Activated T-cell treated with anti-CD3 and anti-CD28 coated beads, Interleukin-2, amount 50 U/mL, for 72 hours (primary cell): ENCODE results near the gene BRAT1. TPM values are rescaled to one million over a fixed set of nuclear protein-coding genes. Genes with fewer than 3 reads are reported as not detected.

Experiments used
- ATAC-seq, 2 donors: fragments of 150-1000 bp; cut with Tn5 transposase; replicated peaks in 1 of 2; 2 replicates each; pipeline ENCODE4 v1.10.0; 2021; ENCODE audit warnings: moderate library complexity in 2 of 2, mild to moderate bottlenecking in 1 of 2
- DNase-seq, 2 donors: peaks; one replicate each; pipeline ENCODE4 v3.0.0; 2021 to 2022; ENCODE audit warnings: mixed read lengths in 1 of 2
- H3K27ac Mint-ChIP-seq: one replicate; pipeline ENCODE4 v1.8.0; 2022; ENCODE audit warnings: mild to moderate bottlenecking, moderate library complexity, mixed read lengths
- H3K27me3 Mint-ChIP-seq: one replicate; pipeline ENCODE4 v1.8.0; 2022; ENCODE audit warnings: low read depth, mixed read lengths
- H3K36me3 Mint-ChIP-seq, 2 donors: one replicate each; pipeline ENCODE4 v1.8.0; 2022; ENCODE audit warnings: mixed read lengths in 2 of 2, mild to moderate bottlenecking in 1 of 2; ENCODE audit not compliant: insufficient read depth in 2 of 2
- H3K4me1 Mint-ChIP-seq: one replicate; pipeline ENCODE4 v1.8.0; 2022; ENCODE audit warnings: low read depth, mixed read lengths
- H3K4me3 Mint-ChIP-seq, 2 donors: one replicate each; pipeline ENCODE4 v1.8.0; 2022; ENCODE audit warnings: mild to moderate bottlenecking in 2 of 2, mixed read lengths in 2 of 2, moderate library complexity in 2 of 2
- H3K9me3 Mint-ChIP-seq, 2 donors: one replicate each; pipeline ENCODE4 v1.8.0; 2022; ENCODE audit warnings: mixed read lengths in 2 of 2
- total RNA-seq, 2 donors: library from RNA; stranded (reverse); gene quantifications; one replicate each; pipeline ENCODE4 v1.2.3, GENCODE V29; 2022

BRAT1 gene
- total RNA-seq, 2 donors from 2014 or later = 28.0 to 35.2 TPM

DNA sequence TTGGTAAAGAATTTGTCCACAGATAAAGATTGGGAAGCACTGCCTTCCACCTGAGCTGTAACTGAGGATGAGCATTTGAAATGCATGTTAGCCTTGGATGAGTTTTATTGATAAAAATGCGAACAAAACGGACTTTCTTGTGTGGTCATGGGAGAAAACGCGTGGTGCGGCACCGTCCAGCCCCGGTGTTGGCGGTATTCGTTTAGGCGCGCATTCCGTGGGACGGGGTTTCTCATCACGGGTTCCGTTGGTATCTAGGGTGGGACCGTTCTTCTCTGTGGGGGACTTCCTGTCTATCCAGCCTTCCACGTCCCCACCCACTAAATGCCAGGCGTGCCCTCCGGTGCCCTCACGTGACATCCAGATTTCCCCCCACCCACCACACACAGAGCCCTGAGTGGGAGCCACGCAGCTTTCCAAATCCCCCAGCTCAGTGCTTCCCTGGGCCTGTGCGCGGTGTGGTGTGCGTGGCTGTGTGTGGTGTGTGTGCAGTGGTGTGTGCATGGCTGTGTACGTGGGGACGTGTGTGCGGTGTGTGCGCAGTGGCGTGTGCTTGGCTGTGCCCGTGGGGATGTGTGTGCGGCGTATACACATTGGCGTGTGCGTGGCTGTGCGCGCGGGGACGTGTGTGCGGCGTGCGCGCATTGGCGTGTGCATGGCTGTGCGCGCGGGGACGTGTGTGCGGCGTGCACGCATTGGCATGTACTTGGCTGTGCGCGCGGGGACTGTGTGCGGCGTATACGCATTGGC is 21.6 kb upstream of the BRAT1 start:
- DNase-seq = no peak
- no peaks in the 10 kb centered on the region for H3K9me3 Mint-ChIP-seq
- H3K4me1 Mint-ChIP-seq = peaks cover 5% of the 10 kb centered on the region
- H3K36me3 Mint-ChIP-seq = peaks cover 1 to 2% of the 10 kb centered on the region in 2 donors
- ATAC-seq = no peak
- no peak overlapping the region for H3K4me3 Mint-ChIP-seq
- no peak overlapping the region for H3K27ac Mint-ChIP-seq
- no peaks in the 10 kb centered on the region for H3K27me3 Mint-ChIP-seq

DNA sequence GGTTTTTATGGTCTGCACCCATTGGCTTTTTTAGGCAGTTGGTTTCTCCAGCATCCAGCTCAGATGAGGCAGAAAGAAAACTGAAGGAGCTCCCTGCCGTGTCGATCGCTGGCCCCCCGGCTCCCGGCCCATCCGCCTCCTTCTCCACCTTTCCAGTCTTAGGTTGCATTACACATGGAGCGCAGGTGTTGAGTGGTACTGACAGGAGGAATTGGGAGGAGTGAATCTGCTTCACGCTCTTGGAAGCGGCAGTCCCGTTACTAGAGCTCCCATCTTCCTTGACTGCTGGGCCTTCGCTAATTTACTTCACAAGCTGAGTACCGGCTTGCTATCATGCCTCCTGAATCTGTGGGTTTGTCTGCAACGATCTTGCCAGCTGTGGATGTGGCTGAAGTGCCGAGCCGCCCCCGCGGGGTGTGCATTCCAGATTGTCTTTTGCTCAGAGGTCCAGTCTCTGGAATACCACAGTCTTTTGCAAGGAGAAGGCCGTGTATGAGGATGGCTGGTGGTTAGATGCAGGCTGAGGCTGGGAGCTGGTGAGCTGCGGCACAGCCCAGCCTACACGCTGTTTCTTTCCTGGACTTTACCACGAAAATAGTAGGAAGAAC is 20.5 kb upstream of the BRAT1 start:
- H3K27me3 Mint-ChIP-seq = no peaks in the 10 kb centered on the region
- DNase-seq = no peak

DNA sequence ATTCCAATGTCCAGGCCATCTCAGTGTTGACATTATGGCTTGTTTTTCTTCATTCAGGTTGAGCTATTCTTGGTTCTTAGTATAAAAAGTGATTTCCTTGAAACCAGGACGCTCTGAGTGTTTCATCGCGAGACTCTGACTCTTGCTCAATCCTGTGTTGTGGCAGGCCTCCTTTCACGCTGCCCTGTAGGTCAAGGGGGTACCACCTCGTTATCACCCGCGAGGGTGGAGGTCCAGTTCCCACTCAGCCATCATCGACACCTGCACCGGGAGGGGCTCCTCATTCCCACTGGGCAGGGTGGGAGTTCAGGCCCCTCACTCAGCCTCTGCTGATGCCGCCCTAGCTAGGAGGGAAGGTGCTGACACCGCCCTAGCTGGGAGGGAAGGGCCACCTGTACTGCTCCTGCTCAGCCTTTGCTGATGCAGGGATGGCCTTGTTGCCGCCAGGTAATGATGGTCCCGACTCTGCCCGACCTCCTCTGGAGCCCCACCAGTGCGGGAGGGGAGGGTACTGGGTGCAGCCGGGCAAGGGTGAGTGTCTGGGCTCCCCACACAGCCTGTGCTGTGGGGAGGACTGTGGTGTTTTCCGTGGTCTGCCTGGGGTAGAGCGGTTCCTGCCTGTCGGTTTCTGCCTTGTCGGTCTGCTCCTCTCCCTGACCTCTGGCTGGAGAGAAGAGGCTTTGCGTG is 19.9 kb upstream of the BRAT1 start:
- Mint-ChIP-seq H3K27ac (no peak overlapping the region), H3K4me1 (peaks cover 5% of the 10 kb centered on the region), H3K27me3 (no peaks in the 10 kb centered on the region), H3K9me3 (no peaks in the 10 kb centered on the region), H3K4me3 (no peak overlapping the region), H3K36me3 (peaks cover 1 to 2% of the 10 kb centered on the region in 2 donors)
- ATAC-seq = no peak
- DNase-seq = no peak

More for the DNA sequence above, 20.5 kb upstream of the BRAT1 start:
- ATAC-seq = no peak
- H3K27ac Mint-ChIP-seq = no peak overlapping the region
- H3K4me1 Mint-ChIP-seq = peaks cover 5% of the 10 kb centered on the region
- H3K9me3 Mint-ChIP-seq = no peaks in the 10 kb centered on the region
- H3K36me3 Mint-ChIP-seq = peaks cover 1 to 2% of the 10 kb centered on the region in 2 donors
- no peak overlapping the region for H3K4me3 Mint-ChIP-seq

DNA sequence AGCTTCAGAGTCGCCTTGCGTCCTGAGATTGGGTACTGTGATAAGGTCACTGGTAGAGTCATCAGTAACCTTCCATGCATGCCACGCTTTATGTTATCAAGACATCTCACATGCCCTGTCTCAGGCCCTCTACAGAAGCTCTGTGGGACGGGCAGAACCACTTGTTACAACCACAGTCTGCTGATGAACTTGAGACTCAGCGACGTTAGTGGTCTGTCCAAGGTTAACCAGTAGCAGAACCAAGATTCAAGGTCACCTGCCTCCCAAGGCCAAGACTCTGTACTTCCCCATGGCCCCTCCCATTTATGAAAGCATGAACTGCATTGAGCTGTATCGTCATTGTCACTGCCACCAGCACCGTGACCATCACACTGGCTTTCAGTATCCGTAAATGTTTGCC is 18.4 kb upstream of the BRAT1 start:
- H3K27me3 Mint-ChIP-seq = no peaks in the 10 kb centered on the region
- peaks cover 5% of the 10 kb centered on the region for H3K4me1 Mint-ChIP-seq
- H3K9me3 Mint-ChIP-seq = no peaks in the 10 kb centered on the region
- ATAC-seq = no peak
- H3K4me3 Mint-ChIP-seq = no peak overlapping the region
- no peak overlapping the region for H3K27ac Mint-ChIP-seq
- H3K36me3 Mint-ChIP-seq = peaks cover 1 to 2% of the 10 kb centered on the region in 2 donors
- no peak for DNase-seq

DNA sequence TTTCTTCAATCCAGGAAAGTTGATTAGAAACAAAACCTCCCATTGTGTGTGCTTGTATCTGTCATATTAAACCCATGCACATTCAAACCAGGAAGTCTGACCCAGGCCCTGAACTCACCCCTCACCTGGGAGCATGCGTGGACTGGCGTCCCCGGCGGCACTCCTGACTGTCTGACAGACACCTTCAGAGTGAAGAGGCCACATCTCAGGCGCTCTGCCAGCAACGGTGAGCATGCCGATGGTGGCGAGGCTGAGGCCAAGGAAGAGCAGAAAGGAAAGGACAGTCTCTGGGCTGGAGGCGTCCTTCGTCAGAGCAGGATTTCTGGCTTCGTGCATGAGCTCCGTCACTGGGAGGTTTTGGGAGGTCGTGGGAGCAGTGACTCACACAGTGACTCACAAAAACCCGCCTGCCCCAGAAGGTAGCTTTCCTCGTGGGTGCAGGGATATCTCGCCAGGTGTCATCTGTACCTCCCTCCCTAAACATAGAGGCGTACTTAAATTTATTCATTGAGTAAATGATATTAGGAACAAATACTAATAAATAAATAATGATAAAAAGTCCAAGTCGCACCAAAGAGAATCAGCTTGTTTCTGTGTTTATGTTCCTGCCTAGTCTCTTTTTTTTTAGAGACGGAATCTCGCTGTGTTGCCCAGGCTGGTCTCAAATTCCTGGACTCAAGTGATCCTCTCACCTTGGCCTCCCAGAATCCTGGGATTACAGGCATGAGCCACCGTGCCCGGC is 16.9 kb upstream of the BRAT1 start:
- H3K9me3 Mint-ChIP-seq = no peaks in the 10 kb centered on the region
- H3K4me1 Mint-ChIP-seq = peaks cover 5% of the 10 kb centered on the region
- peak in 1 of 2 donors; percentile 44 for ATAC-seq
- H3K27me3 Mint-ChIP-seq = no peaks in the 10 kb centered on the region
- peaks cover 1 to 2% of the 10 kb centered on the region in 2 donors for H3K36me3 Mint-ChIP-seq
- no peak overlapping the region for H3K27ac Mint-ChIP-seq
- H3K4me3 Mint-ChIP-seq = no peak overlapping the region
- DNase-seq = no peak

DNA sequence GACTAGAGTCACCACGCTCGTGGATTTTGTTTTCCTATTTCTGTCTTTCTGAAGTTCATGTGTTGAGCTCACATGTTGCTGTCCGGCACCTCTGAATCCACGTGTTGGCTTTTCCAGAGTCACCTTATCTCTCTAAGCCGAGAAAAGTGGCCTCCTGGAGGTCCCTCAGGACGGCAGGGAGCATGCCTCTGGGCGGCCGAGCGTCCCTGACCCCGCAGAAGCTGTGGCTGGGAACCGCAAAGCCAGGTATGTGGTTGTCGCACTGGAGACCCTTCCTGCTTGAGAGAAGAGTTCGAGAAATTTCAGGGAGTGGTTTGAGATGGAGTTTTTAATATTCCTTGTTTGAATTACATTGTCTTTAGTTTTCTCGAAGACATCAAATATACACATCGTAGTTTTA is 16.1 kb upstream of the BRAT1 start:
- Mint-ChIP-seq H3K36me3 (peaks cover 1 to 2% of the 10 kb centered on the region in 2 donors), H3K4me3 (no peak overlapping the region), H3K27ac (no peak overlapping the region), H3K9me3 (no peaks in the 10 kb centered on the region), H3K27me3 (no peaks in the 10 kb centered on the region), H3K4me1 (peaks cover 10% of the 10 kb centered on the region)
- DNase-seq = no peak
- ATAC-seq = no peak

DNA sequence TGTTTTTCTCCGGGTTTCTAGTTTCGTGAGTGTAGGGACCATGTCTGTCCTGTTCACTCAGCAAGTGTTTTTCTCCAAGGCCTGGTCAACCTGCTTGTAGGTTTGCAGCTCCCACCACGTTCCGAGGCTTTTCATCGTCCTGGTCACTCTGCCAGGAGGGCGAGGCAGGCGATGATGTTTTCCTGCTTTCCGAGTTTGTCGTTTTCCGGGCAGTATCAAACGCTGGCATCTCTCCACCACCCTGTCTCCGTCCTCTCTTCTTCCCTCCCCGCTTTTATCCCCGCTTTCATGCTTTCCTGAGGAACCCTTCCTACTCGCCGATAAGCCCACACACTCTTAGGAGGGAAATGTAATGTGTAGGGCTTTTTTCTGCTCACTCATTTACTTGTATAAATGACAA is 14.7 kb upstream of the BRAT1 start:
- DNase-seq = no peak
- Mint-ChIP-seq H3K27ac (no peak overlapping the region), H3K36me3 (peaks cover 0 to 1% of the 10 kb centered on the region in 2 donors), H3K9me3 (no peaks in the 10 kb centered on the region), H3K4me1 (peaks cover 10% of the 10 kb centered on the region), H3K4me3 (no peak overlapping the region), H3K27me3 (no peaks in the 10 kb centered on the region)
- no peak for ATAC-seq

DNA sequence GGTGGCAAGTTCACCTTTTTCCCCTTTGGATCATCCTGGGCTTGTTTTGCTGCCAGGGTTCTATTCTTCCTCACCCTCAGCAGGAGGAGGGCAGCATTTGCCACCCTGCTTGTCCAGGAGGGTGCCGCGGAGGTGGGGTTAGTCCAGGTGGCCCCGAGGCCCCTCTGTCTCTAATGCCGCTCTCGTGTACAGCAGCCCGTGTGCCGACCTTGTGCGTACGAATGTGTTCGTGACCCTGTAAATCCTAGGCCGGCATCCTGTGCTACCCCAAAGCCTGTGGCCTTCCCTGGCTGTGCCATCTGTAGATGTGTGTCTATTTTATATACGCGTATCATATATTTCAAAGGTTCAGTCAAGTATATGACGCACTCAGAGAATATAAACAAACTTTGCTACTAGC is 14.1 kb upstream of the BRAT1 start:
- DNase-seq (no peak), ATAC-seq (no peak)
- peaks cover 10% of the 10 kb centered on the region for H3K4me1 Mint-ChIP-seq
- no peak overlapping the region for H3K4me3 Mint-ChIP-seq
- H3K27me3 Mint-ChIP-seq = no peaks in the 10 kb centered on the region
- H3K27ac Mint-ChIP-seq = no peak overlapping the region
- H3K9me3 Mint-ChIP-seq = no peaks in the 10 kb centered on the region
- peaks cover 0 to 1% of the 10 kb centered on the region in 2 donors for H3K36me3 Mint-ChIP-seq

DNA sequence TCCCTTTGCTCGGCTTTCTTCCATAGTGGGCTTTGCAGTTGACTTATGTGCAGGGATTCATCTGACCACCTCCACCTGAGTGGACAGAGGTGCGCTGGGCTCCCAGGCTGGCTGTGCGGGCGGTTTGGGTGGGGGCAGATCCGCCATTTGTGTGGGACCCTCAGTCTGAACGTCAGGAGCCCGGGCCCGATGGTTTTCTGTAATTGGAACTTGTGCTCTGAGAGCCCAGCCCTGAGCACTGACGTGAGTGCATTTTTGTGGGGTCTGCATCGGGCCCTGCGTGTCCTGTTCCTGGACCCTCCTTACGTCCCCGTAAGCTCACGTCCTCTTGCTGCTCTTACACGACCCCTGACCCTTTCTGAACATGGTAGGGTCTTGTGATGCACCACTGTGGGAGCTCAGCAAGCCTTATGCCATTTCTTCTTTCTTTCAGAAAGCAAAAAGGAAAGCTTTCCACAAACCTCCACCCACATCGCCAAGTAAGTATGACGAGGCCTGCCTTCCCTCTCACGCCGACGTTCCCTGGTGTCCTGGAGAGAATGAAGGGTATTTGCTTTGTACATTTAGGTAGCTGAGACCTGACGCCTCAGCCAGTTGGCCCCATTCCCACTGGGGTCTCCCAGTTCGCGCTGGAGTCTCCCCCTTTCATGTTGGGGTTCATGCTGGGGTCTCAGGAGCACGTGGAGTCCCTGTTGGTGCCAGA is 13.3 kb upstream of the BRAT1 start:
- H3K4me3 Mint-ChIP-seq = no peak overlapping the region

DNA sequence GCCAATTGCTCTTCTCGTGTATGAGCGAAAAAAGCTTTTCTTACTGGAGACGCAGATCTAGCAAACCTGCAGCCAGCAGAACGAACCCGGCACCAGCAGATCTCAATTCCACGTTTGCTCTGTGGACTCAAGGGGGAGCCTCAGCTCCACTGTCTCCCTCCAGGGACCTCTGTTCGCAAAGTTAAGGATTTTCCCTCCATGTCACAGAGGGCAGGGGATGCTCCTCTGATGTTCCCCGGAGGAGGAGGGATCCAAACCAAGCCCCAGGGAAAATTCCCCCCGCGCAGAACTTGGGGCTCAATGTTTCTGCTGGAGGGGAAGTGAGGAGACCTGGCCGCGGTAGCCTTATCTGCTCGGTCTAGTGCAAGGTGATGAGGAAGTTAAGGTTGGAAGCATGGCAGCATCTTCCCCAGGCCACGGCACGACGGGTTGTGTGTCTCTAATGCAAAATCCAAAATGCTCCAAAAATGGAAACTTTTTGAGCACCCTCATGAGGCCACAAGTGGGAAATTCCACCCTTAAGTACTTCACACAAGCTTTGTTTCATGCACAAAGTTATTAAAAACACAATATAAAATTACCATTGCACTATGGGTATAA is 12.5 kb upstream of the BRAT1 start:
- H3K9me3 Mint-ChIP-seq = no peaks in the 10 kb centered on the region
- no peak overlapping the region for H3K4me3 Mint-ChIP-seq
- no peak overlapping the region for H3K27ac Mint-ChIP-seq
- no peaks in the 10 kb centered on the region for H3K36me3 Mint-ChIP-seq
- ATAC-seq = no peak
- peaks cover 10% of the 10 kb centered on the region for H3K4me1 Mint-ChIP-seq
- no peaks in the 10 kb centered on the region for H3K27me3 Mint-ChIP-seq
- no peak for DNase-seq

More for the DNA sequence above, 13.3 kb upstream of the BRAT1 start:
- H3K4me1 Mint-ChIP-seq = peaks cover 10% of the 10 kb centered on the region
- DNase-seq (no peak), ATAC-seq (no peak)
- H3K9me3 Mint-ChIP-seq = no peaks in the 10 kb centered on the region
- no peak overlapping the region for H3K27ac Mint-ChIP-seq
- H3K36me3 Mint-ChIP-seq = peaks cover 0 to 1% of the 10 kb centered on the region in 2 donors
- no peaks in the 10 kb centered on the region for H3K27me3 Mint-ChIP-seq

DNA sequence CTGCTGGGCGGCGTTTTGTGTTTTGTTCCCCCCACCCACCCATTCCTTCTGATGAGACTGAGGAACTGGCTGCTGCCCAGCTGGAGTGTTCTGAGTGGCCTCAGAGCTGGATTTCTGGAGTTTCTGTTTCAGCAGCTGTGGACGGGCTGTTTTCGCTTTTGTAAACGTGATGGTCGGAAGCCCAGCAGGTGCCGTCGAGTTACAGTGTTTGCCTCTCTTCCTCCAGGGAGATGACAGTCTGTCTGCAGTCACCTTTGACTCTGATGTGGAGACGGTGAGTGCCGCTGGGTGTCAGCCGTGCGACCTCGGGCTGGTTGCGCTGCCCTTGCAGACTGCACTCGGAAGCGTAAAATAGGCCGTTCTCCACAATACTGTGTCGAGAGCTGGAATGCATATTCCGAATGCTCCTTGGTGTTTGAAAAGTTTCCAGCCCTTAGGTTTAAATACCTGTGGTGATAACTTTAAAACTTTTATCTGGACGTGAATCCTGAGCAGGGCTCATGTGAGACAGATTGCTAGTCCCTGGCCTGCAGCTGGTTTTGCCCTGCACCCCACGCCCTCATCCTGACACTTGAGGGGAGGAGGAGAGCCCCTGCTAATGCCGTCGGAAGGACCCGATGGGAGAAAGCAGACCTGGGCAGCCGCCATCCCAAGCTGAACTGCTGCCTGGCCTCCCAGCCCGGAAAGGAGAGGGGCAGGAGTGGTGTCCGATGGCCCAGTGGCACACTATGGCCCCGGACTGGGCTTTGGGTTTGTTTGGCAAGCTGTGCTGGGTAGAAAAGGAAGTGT is 11.8 kb upstream of the BRAT1 start:
- H3K9me3 Mint-ChIP-seq = no peaks in the 10 kb centered on the region
- DNase-seq = peak; percentile 14 to 43
- H3K27me3 Mint-ChIP-seq = no peaks in the 10 kb centered on the region
- no peaks in the 10 kb centered on the region for H3K36me3 Mint-ChIP-seq
- peak overlapping the region in 1 of 2 donors; percentile 72 for H3K4me3 Mint-ChIP-seq
- ATAC-seq = peak; percentile 64 to 87
- H3K4me1 Mint-ChIP-seq = peaks cover 6% of the 10 kb centered on the region
- no peak overlapping the region for H3K27ac Mint-ChIP-seq
